Measurements from ENCODE around the gene WDR83. TPM values are rescaled to one million over a fixed set of nuclear protein-coding genes. Genes with fewer than 3 reads are reported as not detected.
"Not testable (repeated sequence)": the region's sequence is repeated elsewhere in the genome, so short reads cannot be mapped to it uniquely, and the experiment has no call there.

Gene WDR83
- total RNA-seq, 6 experiments from 2014 or later: 8.6 to 13.3 (median 9.9) TPM

- H3K4me3 Mint-ChIP-seq: peak overlapping the region; percentile 23; the same call in 1 of the 2 replicates
- TF ChIP-seq CTCF (IDR thresholded peaks at IDR 0.05): no peak
Observed at GRCh38 chr19:12676928-12677327, 10.3 kb downstream of the WDR83 start.

GRCh38 chr19:12678039-12678438 lies 11.4 kb downstream of the WDR83 start:
- H3K4me3 Mint-ChIP-seq: not testable (repeated sequence)

More at GRCh38 chr19:12676928-12677327, 10.3 kb downstream of the WDR83 start:
- DNase-seq: no peak
- H3K4me1 Mint-ChIP-seq (ENCODE audit: low read depth): peaks cover 11% of the 10 kb centered on the region
- H3K27ac Mint-ChIP-seq: no peak overlapping the region
- H3K27me3 Mint-ChIP-seq (ENCODE audit: insufficient read depth): no peaks in the 10 kb centered on the region; the same call in 1 of the 2 replicates
- peaks cover 27% of the 10 kb centered on the region for H3K36me3 Mint-ChIP-seq (ENCODE audit: low read depth)
- H3K9me3 Mint-ChIP-seq: no peaks in the 10 kb centered on the region

GRCh38 chr19:12680034-12680433 lies 13.4 kb downstream of the WDR83 start:
- no peak for TF ChIP-seq CTCF (IDR thresholded peaks at IDR 0.05)
- H3K4me1 Mint-ChIP-seq (ENCODE audit: low read depth): peaks cover 7% of the 10 kb centered on the region
- H3K27me3 Mint-ChIP-seq (ENCODE audit: insufficient read depth): no peaks in the 10 kb centered on the region; the same call in 1 of the 2 replicates
- H3K4me3 Mint-ChIP-seq: peak overlapping the region; percentile 65
- DNase-seq: no peak
- H3K36me3 Mint-ChIP-seq (ENCODE audit: low read depth): peaks cover 25% of the 10 kb centered on the region; the same call in 1 of the 2 replicates
- no peaks in the 10 kb centered on the region for H3K9me3 Mint-ChIP-seq
- no peak overlapping the region for H3K27ac Mint-ChIP-seq

More at GRCh38 chr19:12678039-12678438, 11.4 kb downstream of the WDR83 start:
- not testable (repeated sequence) for H3K27me3 Mint-ChIP-seq (ENCODE audit: insufficient read depth); H3K4me1 Mint-ChIP-seq (ENCODE audit: low read depth); DNase-seq; H3K27ac Mint-ChIP-seq; H3K9me3 Mint-ChIP-seq
- H3K36me3 Mint-ChIP-seq (ENCODE audit: low read depth): peaks cover 23% of the 10 kb centered on the region

- Mint-ChIP-seq H3K36me3 (ENCODE audit: low read depth) (peaks cover 25% of the 10 kb centered on the region; the same call in 1 of the 2 replicates), H3K27ac (peak within 1 kb of the TSS; percentile 84)
Observed at GRCh38 chr19:12681074-12681987, 14.7 kb downstream of the WDR83 start, which contains the start of gene DHPS. TSS of gene DHPS (minus strand) at chr19:12681880. CDS start at chr19:12681766, 114 bp downstream.

GRCh38 chr19:12685831-12686230 lies 19.2 kb downstream of the WDR83 start:
- no peak overlapping the region for H3K27ac Mint-ChIP-seq
- H3K4me3 Mint-ChIP-seq: no peak overlapping the region

More at GRCh38 chr19:12681074-12681987, 14.7 kb downstream of the WDR83 start, which contains the start of gene DHPS:
- DNase-seq: peak; percentile 96
- Mint-ChIP-seq H3K27me3 (ENCODE audit: insufficient read depth) (peaks cover 1% of the 10 kb centered on the region), H3K4me3 (peak within 1 kb of the TSS; percentile 95), H3K4me1 (ENCODE audit: low read depth) (peaks cover 7% of the 10 kb centered on the region), H3K9me3 (no peaks in the 10 kb centered on the region)
- TF ChIP-seq CTCF (IDR thresholded peaks at IDR 0.05): peak; percentile 46

More at GRCh38 chr19:12685831-12686230, 19.2 kb downstream of the WDR83 start:
- Mint-ChIP-seq H3K36me3 (ENCODE audit: low read depth) (peaks cover 12% of the 10 kb centered on the region; the same call in 1 of the 2 replicates), H3K9me3 (no peaks in the 10 kb centered on the region), H3K27me3 (ENCODE audit: insufficient read depth) (peaks cover 1% of the 10 kb centered on the region), H3K4me1 (ENCODE audit: low read depth) (peaks cover 6% of the 10 kb centered on the region)
- no peak for DNase-seq
- no peak for TF ChIP-seq CTCF (IDR thresholded peaks at IDR 0.05)
